Activated B cell treated with CpG ODN at 0.5 μM for 24 hours (primary cell): Measurements from ENCODE around the gene NCAM2. TPM values are rescaled to one million over a fixed set of nuclear protein-coding genes. Genes with fewer than 3 reads are reported as not detected.

Source experiments
- ATAC-seq: fragments of 200-7000 bp; cut with Tn5 transposase; one replicate; pipeline ENCODE4 v1.10.0; 2021; ENCODE audit warnings: low read depth, mild to moderate bottlenecking, moderate library complexity
- CTCF ChIA-PET: fragments of 350-600 bp; sonication (Branson Sonifier 250); formaldehyde crosslinking; loops from one replicate; lab custom pipeline; 2021; ENCODE audit warnings: antibody characterized with exemption; lab: Charles Lee
- POLR2A ChIA-PET: fragments of 350-600 bp; sonication (Branson Sonifier 250); formaldehyde crosslinking; loops from one replicate; lab custom pipeline; 2021; ENCODE audit warnings: antibody characterized with exemption; lab: Charles Lee
- DNase-seq: peaks from one replicate; pipeline ENCODE4 v3.0.0; 2022
- H3K27ac Mint-ChIP-seq: one replicate; pipeline ENCODE4 v1.8.0; 2020; ENCODE audit warnings: mixed read lengths
- H3K27me3 Mint-ChIP-seq: one replicate; pipeline ENCODE4 v1.8.0; 2021; ENCODE audit warnings: mixed read lengths
- H3K36me3 Mint-ChIP-seq: one replicate; pipeline ENCODE4 v1.8.0; 2021; ENCODE audit warnings: low read depth, mixed read lengths
- H3K4me1 Mint-ChIP-seq: one replicate; pipeline ENCODE4 v1.8.0; 2021; ENCODE audit warnings: mixed read lengths
- H3K4me3 Mint-ChIP-seq: one replicate; pipeline ENCODE4 v1.8.0; 2020; ENCODE audit warnings: mild to moderate bottlenecking, mixed read lengths
- H3K9me3 Mint-ChIP-seq: one replicate; pipeline ENCODE4 v1.8.0; 2020; ENCODE audit warnings: mixed read lengths
- intact Hi-C: fragments of 100-400 bp; cut with micrococcal nuclease; formaldehyde crosslinking; loops from one replicate; pipeline ENCODE4 v1.15.1; 2024
- total RNA-seq: library from RNA; stranded (reverse); gene quantifications from 2 replicates; pipeline ENCODE4 v1.2.3, GENCODE V29; 2022
- TF ChIP-seq, protein P1 (sequence below): fragments of 200-600 bp; IDR thresholded peaks from one replicate; pipeline ENCODE4 v1.8.0; 2022; ENCODE audit warnings: antibody characterized with exemption, mild to moderate bottlenecking

Gene NCAM2
- total RNA-seq, 1 donor from 2014 or later = not detected

DNA sequence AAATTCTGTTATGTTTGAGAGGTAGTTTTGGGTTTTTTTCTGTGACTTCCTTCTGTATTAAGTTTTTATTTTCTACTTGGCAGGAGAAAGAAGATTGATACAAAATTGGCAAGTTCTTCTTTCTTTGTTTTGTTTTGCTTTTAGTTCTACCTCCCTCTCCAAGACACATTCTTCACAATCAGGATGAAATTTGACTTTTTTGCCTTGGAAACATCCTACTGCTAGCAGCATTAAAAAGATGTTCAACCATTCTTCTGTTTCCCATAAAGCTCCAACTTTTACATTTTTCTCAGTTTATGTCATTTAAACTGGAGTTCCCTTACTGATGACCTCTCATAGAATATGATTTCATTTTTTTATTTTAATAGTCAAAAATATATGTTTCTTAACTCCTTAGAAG is 234.8 kb downstream of the NCAM2 start:
- TF ChIP-seq, protein P1, sequence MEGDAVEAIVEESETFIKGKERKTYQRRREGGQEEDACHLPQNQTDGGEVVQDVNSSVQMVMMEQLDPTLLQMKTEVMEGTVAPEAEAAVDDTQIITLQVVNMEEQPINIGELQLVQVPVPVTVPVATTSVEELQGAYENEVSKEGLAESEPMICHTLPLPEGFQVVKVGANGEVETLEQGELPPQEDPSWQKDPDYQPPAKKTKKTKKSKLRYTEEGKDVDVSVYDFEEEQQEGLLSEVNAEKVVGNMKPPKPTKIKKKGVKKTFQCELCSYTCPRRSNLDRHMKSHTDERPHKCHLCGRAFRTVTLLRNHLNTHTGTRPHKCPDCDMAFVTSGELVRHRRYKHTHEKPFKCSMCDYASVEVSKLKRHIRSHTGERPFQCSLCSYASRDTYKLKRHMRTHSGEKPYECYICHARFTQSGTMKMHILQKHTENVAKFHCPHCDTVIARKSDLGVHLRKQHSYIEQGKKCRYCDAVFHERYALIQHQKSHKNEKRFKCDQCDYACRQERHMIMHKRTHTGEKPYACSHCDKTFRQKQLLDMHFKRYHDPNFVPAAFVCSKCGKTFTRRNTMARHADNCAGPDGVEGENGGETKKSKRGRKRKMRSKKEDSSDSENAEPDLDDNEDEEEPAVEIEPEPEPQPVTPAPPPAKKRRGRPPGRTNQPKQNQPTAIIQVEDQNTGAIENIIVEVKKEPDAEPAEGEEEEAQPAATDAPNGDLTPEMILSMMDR = no peak
- no peak for ATAC-seq
- intact Hi-C loops = no loop called here
- DNase-seq = no peak
- no peak overlapping the region for H3K4me3 Mint-ChIP-seq
- POLR2A ChIA-PET = no interaction called here
- H3K36me3 Mint-ChIP-seq = no peaks in the 10 kb centered on the region
- H3K4me1 Mint-ChIP-seq = no peaks in the 10 kb centered on the region
- no peaks in the 10 kb centered on the region for H3K27me3 Mint-ChIP-seq
- no peak overlapping the region for H3K27ac Mint-ChIP-seq
- CTCF ChIA-PET = no interaction called here
- no peaks in the 10 kb centered on the region for H3K9me3 Mint-ChIP-seq

DNA sequence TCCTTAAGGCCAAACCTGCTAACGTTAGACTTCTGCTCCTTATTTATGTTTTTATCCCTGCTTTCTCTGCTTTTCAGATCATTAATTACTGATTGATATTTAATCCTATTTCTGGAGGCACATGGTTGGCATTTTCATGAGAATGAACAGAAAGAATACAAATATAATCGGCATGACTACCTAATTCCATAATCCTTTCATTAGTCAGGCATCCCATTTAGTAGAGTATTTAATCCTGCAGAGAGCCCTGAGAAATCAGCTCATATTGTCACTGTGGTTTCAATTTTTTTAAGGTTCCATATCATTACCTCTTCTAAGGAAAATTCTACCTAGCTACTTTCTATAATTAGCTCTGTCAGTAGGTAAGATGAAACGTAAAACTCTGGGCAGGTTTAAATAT is 238.8 kb downstream of the NCAM2 start:
- ChIA-PET POLR2A (no interaction called here), CTCF (no interaction called here)
- Mint-ChIP-seq H3K27me3 (no peaks in the 10 kb centered on the region), H3K4me1 (no peaks in the 10 kb centered on the region), H3K27ac (no peak overlapping the region), H3K36me3 (no peaks in the 10 kb centered on the region), H3K4me3 (no peak overlapping the region), H3K9me3 (no peaks in the 10 kb centered on the region)
- intact Hi-C loops = no loop called here
- no peak for DNase-seq
- ATAC-seq = no peak
- TF ChIP-seq, protein P1 = no peak

DNA sequence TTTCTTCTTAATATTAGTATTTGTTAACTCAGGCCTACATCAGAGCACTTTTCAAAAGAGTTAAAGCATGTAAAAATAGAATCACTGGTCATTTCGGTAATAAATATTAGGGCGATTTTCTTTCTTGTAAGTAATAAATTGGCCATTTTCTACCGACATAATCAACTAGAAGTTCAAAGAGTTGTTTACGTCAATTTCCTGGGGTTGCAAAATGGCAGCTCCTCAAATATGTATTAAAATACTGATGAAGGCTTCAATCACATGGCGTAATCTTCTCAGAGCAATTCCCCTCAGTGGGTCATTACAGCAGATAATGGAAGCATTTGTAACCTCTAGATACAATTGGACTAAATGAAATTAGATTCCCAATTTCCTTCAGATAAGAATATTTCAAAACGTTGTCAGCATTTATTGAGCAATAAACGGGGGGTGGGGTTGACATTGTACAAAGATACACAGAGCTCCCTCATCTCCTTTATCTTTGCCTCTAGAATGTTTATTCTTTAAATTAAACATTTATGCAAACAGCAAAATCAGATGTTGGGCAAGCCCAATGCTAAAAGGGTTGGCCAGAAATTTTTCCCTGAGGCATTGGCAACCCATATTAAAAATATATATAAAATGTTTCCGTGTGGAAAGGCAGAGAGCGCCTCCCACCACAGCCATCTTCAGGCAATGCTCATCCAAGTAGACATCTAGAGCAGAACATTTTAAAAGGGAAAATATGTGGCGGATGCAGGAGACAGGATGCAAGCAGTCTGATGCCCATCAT is 240.6 kb downstream of the NCAM2 start:
- Mint-ChIP-seq H3K4me1 (no peaks in the 10 kb centered on the region), H3K27ac (no peak overlapping the region), H3K9me3 (peaks cover 2% of the 10 kb centered on the region), H3K27me3 (no peaks in the 10 kb centered on the region), H3K36me3 (no peaks in the 10 kb centered on the region), H3K4me3 (no peak overlapping the region)
- intact Hi-C loops = no loop called here
- ChIA-PET POLR2A (no interaction called here), CTCF (no interaction called here)
- DNase-seq (no peak), ATAC-seq (no peak)
- TF ChIP-seq, protein P1 = no peak

DNA sequence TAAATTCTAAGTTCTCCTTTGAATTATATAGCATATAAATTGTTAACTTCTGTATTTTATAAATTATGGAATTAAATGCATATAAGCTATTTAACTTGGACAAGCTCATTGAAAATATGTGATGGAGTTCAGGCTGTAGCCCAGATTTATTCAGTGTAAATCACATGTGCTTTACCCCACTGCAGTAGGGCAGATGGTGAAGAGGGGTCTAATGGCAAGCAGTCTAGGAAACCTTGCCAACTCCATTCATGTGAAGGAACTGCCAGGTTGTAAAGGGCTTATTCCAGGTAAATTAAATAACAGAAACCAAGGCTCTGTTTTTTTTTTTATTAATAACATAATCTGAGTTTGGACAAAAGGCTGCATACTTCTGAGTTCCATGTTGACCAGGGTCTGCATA is 243.2 kb downstream of the NCAM2 start:
- TF ChIP-seq, protein P1 = no peak
- intact Hi-C loops = no loop called here
- POLR2A ChIA-PET = no interaction called here
- CTCF ChIA-PET = no interaction called here
- H3K4me3 Mint-ChIP-seq = no peak overlapping the region
- H3K27me3 Mint-ChIP-seq = no peaks in the 10 kb centered on the region
- no peaks in the 10 kb centered on the region for H3K4me1 Mint-ChIP-seq
- DNase-seq (no peak), ATAC-seq (no peak)
- no peaks in the 10 kb centered on the region for H3K36me3 Mint-ChIP-seq
- H3K9me3 Mint-ChIP-seq = peaks cover 5% of the 10 kb centered on the region
- no peak overlapping the region for H3K27ac Mint-ChIP-seq

DNA sequence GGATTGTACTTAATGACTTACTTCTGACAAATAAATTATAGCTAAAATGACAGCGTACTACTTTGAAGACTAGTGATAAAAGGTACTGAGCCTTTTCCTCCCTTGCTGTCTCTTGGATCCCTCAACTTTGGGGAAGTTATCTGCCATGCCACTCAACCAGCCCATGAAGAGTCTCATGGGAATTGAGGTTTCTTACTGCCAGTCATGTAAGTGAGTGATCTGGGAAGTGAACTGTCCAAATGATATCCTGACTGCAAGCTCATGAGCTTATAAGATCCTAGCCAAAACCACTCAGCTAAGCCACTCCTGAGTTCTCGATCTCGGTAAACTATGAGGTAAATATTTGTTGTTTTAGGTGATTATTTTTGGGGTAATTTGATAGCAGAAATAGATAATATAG is 247.8 kb downstream of the NCAM2 start:
- intact Hi-C loops = no loop called here
- ChIA-PET POLR2A (no interaction called here), CTCF (no interaction called here)
- no peak overlapping the region for H3K4me3 Mint-ChIP-seq
- H3K4me1 Mint-ChIP-seq = no peaks in the 10 kb centered on the region
- ATAC-seq (no peak), DNase-seq (no peak)
- TF ChIP-seq, protein P1 = no peak
- no peaks in the 10 kb centered on the region for H3K36me3 Mint-ChIP-seq
- no peaks in the 10 kb centered on the region for H3K27me3 Mint-ChIP-seq
- H3K27ac Mint-ChIP-seq = no peak overlapping the region
- H3K9me3 Mint-ChIP-seq = peaks cover 5% of the 10 kb centered on the region
